WTC11 (cell line): Measurements from ENCODE around the gene LEF1.

Experiments
- CTCF ChIP-seq: fragments of 200-600 bp; IDR thresholded peaks from 2 replicates; pipeline ENCODE4 v1.8.0; 2022; ENCODE audit warnings: antibody characterized with exemption
- NFE2L1 ChIP-seq: sonication (generic); formaldehyde crosslinking; IDR thresholded peaks from 2 replicates; pipeline ENCODE4 v1.8.1; 2023; ENCODE audit warnings: missing genetic modification reagents

DNA sequence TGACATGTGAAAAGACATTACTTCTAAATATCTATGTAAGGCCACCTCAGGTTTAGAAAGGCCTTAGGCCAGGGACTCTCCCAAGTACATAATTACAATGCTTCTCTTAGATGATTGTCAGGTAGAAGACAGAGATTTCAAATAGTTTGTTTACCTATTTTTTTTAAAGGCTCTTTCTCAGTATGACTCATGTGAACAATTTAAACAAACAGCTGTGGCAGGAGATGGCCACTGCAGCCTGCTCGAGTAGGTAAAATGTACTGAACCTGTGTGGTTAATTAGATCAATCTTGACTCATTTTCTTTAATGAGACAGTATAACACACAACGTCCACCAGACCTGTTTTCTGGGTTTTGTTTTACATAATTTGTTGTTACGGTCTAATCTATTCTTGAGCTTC, 50.2 kb downstream of the LEF1 start:
- TF ChIP-seq NFE2L1 (CRISPR knock-in tag) (no peak), CTCF (no peak)
